Stimulated activated CD8-positive, alpha-beta memory T cell treated with anti-CD3 and anti-CD28 coated beads, Interleukin-4, amount 100 ng/mL, for 4 hours (primary cell): Measurements from ENCODE around the gene RAPGEF3.
A peak's percentile ranks its signal among the peaks of the same experiment; 100 is the strongest.

Source experiments
- DNase-seq, 2 donors: peaks; one replicate each; pipeline ENCODE4 v3.0.0-alpha.2; 2020; ENCODE audit warnings: low read depth in 2 of 2, low spot score in 1 of 2

Gene RAPGEF3

DNA sequence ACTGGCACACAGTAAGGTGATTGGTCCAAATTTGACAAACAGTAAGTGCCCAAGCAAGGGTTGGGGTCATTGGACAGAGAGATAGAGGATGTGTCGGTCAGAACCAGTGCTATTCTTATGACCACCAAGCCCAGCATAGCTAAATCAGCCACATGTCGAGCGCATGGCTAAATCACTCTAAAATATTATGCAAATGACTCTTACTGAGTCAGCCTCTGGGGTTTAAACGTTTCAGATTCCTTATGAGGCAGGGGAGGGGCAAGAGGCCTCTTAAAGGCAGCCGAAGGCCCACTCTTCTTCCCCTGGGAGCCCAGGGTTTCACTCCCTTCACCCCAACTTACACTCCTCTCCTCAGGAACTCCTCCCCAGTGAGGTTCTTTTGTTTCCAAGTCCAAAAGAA is 32.8 kb downstream of the RAPGEF3 start:
- no peak for DNase-seq

- no peak for DNase-seq
Observed at GRCh38 chr12:47725091-47725772, 33.4 kb downstream of the RAPGEF3 start, which contains the start of gene ENDOU. Gene ENDOU, minus strand, starts transcription at chr12:47725490. Its CDS starts 77 bp downstream, at chr12:47725413.

DNA sequence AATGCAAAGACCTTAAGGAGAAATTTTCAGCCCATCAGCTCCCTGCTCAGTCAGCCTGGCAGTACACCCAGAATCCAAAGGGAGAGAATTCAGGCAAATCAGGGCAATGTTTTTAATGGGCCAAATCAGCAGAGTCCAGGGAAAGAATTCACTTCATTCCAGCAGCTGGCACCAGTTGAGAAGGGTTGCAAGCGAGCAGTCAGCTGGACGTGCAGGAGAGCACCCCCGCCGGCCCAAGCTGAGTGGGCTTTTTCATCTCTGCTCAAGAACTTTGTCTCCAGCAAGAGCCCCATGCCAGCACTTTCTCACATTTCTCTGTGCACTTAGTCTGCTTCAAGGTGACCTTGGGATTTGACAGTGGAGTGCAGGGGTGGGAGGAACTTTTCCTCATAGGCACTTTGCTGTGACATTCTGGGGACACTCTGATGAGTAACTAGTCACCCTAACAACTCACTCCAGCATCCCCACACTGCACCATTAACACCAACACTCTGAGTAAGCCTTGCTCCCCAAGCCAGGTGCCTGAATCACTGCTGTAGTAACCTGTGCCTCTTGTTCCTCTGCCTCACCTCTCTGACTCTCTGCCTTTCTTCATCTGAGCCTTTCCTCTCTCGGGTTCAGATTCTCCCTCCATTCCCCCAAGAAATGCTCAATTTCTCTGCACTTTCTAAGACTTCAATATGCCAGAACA is 35.6 kb downstream of the RAPGEF3 start:
- no peak for DNase-seq

DNA sequence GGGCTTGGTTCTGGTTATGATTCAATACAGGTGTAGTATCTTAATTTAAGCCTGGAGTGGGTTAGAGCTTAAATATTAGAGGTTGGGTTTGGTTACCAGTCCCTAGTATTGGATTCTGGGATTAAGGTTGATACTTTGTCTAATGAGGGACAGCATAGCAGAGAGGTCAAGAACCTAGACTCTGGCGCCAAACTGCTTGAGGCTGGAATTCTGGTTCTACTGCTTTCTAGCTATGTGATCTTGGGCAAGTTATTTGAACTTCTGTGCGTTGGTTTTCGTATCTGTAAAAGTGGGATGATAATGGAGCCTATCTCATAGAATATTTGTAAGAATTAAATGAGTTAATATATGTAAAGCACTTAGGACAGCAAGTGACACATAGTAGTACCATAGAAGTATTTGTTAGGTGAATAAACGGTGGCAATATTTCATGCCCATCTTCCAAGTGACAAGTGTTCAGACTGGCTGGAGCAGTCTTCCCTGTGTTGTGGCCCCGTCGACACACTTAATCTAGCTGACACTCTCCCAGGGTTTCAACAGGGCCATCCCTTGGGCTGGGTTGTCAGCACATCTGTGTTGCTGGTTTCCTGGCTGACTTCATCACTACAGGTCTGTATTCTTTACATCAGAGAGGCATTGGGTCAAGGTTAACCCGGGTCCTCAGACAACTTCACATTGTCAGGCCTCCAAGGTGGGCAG is 36.4 kb downstream of the RAPGEF3 start:
- no peak for DNase-seq

DNA sequence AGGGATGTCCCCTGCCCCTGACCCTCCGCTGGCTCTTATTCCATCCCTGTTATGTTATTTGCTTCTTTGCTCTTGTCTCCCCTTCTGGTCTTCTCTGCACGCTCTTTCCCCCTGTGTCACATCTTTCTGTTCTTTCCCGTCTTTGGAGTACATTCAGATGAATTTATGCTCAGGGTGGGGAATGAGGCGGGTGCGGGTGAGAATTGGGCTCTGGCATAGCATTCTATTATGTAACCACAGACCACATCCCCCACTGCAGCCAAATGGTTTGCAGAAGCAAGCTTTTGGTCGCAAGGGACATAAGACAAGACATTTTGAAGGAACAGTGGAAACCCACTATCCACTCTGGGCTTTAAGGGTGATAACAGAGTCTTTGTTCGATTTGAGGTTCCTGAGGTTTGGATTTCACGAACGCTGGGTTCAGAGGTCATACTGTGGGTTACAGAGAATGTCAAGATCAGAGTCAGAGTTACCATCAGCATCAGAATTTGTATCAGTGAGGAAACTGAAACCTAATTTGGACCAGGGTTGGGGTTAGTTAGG is 37.2 kb downstream of the RAPGEF3 start:
- no peak for DNase-seq

- no peak for DNase-seq
Observed at GRCh38 chr12:47718531-47718930, 40.1 kb downstream of the RAPGEF3 start.

DNA sequence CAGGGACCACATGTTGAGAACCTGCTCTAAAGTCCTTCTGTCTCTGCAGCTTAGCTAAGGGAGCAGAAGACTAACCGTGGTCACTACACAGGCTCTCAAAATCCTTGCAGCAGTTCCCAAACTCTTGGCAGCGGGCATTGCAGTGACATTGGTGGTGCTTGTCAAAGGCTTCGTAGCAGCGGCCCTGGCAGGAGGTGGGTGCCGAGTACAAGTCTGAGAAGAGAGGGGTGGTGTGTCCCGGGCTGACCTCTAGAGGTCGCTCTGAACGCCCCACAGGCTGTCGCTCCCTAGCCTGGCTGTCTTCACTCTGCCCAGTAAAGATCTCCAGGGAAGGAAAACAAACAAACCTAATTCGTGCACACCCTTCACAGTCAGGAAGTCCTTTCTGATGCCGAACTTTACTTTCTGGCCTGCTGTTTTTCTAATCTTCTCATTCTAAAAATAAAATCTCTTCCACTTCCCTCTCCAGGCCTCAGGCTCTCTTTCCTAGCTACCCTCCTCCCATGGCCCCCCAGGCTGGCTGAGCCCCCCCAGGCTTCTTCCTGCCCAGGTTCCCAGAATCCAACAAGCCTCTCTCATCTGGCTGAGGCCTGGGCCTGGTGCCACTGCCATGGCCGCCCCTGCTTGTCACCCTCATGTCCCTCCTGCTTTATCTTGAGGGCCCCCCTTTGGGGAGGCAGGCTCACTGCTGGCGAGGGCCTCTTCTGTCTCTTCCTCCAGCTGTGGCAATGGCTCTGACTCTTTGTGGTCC is 41.1 kb downstream of the RAPGEF3 start:
- no peak for DNase-seq

- no peak for DNase-seq
Observed at GRCh38 chr12:47717046-47717442, 41.6 kb downstream of the RAPGEF3 start.

DNA sequence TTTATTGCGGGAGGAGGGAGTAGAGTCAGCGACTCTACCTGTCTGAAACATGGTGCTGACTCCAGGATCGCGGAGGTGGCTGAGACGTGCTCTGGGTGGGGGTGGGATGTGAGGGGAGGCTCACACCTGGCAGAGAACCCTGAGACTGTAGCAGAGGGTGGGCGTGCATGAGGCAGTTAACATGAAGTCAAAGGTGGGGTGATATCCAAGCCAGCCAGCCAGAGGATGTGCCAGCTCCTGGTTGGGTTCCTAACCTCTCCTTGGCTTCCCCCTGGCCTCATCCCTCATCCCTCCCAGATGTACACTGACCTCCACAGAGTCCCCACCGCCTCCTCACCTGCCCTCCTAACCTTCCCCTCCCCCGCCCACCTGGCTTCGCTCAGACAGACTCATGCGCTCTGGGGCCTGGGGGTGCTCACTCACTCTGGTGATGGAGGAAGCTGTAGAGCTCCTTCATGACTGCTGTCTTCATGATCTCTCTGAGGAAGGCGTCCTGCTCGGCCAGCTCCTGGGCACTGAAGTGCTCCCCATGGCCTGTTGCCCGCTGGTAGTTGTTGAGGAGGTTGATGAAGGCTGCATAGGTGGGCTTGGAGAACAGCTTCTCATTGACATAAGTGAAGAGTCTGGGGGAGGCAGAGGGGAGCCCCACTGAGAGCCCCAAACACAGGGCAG is 42.7 kb downstream of the RAPGEF3 start:
- no peak for DNase-seq

- DNase-seq, result peak; percentile 57 to 67
Observed at GRCh38 chr12:47715393-47715876, 43.2 kb downstream of the RAPGEF3 start.

DNA sequence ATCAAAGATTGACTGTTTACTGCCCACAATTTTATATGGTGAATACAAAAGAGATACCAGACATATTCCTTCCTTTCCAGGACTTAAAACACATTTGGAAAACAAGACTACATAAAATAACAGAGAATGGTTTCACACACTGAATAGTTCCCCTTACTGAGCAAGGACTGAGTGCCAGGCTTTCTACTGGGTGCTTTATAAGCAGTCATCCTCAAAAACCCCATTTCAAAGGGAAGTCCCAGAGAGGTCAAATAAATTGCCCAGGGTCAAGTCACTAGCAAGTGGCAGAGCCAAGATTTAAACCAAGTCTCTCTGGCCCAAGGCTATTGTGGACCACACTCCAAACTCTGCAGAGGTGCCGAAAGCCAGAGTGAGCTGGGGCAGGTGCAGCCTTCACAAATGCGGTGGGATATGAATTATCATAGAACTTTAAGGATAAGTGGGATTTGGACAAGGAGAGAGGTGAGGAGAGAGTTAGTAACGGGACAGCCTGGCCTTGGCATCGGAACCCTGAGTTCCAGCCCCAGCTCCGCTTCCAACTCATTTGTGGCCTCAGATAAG is 43.8 kb downstream of the RAPGEF3 start:
- DNase-seq, result no peak

DNA sequence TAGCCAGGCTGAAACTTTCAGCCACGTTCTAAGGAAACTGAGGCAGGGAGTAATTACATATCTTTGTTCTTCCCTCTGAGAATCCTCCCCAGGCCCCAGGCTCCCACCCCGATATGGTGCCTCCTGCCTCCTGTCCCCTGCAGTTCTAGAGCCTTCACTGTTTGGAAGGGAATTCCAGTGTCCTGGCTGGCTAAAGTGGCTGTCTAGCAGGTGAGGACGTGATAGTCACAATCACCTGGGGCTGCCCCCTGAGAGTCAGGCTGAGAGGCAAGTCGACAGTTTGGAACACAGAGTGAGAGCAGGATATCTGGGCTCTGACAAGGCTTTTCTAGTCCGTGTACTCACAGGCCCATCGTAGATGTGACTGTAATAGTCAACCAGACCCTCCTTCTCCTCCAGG is 46.5 kb downstream of the RAPGEF3 start:
- no peak for DNase-seq

DNA sequence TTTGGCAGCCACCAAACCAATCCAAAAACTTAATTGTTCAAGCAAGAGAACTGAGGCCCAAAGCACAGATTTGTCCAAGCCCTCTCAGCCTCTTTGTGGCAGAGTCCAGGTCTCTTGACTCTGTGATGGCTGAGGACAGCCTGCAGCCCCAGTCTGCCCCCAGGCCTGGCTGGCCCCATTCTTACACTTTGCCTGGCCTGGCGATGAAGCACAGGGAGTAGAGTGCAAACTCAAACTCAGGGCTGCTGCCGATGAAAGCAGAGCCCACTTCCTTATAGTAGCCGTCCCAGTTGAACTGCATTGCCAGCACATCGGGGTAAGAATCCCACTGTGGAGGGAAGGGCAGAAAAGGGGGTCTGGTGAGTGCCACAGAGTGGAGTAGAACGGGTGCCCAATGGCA is 47.2 kb downstream of the RAPGEF3 start:
- DNase-seq, result no peak

GRCh38 chr12:47710278-47710677 is 48.4 kb downstream of the RAPGEF3 start:
- DNase-seq, result no peak

- no peak for DNase-seq
Observed at GRCh38 chr12:47709671-47710070, 49.0 kb downstream of the RAPGEF3 start.

- no peak for DNase-seq
Observed at GRCh38 chr12:47709237-47709636, 49.4 kb downstream of the RAPGEF3 start.

GRCh38 chr12:47707905-47708543 is 50.7 kb downstream of the RAPGEF3 start:
- DNase-seq, result no peak

DNA sequence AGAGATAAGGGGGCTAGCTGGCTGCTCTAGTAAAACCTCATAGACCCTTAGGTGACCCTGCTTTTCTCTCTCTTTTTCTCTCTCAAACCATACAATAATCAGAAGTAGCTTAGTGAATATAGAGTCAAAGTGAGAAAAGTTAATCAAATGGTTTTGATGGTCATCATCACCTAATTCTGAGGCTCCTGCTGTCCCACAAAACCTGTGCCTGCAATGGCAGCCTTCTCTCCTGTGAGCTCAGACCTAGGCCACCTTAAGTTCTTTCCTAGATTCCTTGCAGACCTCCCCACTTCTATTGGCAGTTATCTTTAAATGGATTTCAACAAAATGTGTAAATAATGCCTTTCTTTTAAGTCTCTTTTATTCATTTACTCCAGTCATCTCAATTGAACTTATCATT is 51.3 kb downstream of the RAPGEF3 start:
- DNase-seq, result no peak

DNA sequence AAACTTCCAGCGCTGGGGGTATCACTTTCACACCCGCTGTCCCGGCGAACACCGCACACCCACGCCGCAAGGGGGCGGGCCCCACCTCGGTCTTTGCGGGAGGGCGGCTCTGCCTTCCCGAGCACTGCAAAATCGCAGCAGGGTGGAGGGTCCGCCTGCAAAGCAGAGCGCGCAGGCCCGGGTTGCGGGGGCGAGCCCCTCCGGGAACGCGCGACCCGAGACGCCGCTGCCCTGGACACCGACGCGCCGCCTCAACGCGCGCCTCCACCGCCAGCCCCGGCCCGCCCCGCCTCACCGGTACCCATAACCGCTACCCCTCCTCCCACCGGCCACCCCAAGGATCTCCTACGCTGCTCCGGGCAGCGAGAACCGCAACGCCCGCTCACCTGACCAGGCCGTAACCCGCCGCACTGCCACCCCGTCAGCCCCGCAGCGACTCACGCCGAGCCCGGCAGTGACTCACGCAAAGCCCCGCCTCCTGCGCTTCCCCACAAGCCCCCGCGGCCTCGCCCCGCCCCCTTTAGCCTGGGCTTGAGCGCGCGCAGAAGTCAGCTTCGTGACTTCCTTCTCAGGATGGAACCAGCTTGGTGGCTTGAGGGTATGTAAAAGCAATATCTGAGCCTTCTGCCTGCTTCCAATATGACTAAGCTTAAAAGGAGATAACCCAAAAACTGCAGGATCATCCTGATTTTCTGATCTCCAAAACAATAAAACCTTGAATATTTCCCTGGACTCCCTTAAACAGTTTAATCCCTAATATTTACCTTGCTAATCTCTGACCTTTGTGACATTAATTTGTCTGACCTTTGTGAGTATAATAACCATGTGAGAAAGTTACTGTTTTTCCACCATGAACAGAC is 52.9 kb downstream of the RAPGEF3 start, which contains the start of gene RPAP3:
Gene RPAP3, minus strand, starts transcription at position 465 of the 860 bp plus-strand sequence. CDS start 3,190 bp downstream, outside the sequence.
- DNase-seq, result peak; percentile 95 to 96
